Thoracic aorta (tissue), 2 donors: ENCODE results near the gene ZNF784. TPM values are rescaled to one million over a fixed set of nuclear protein-coding genes. Genes with fewer than 3 reads are reported as not detected.
"Not testable (repeated sequence)": the region's sequence is repeated elsewhere in the genome, so short reads cannot be mapped to it uniquely, and the experiment has no call there.

Source experiments
- ATAC-seq: fragments of 150-250 bp; one replicate; pipeline ENCODE4 v1.8.0; 2017; ENCODE audit warnings: low read depth; ENCODE audit not compliant: insufficient number of reproducible peaks, low FRiP score
- DNase-seq: peaks from one replicate; pipeline ENCODE4 v3.0.0-alpha.2; 2020; ENCODE audit warnings: low spot score
- H3K27ac ChIP-seq, 2 donors: fragments of 200-600 bp; sonication (generic); 1 replicate in 1 of 2; 2 replicates in 1 of 2; pipeline ENCODE4 v1.5.1; 2016; ENCODE audit warnings: mild to moderate bottlenecking in 2 of 2, moderate library complexity in 2 of 2
- H3K27me3 ChIP-seq: fragments of 200-600 bp; sonication (generic); replicated peaks from 2 replicates; pipeline ENCODE4 v1.6.0; 2016; ENCODE audit warnings: mild to moderate bottlenecking; ENCODE audit not compliant: insufficient read depth
- H3K36me3 ChIP-seq: fragments of 200-600 bp; sonication (generic); one replicate; pipeline ENCODE4 v1.5.1; 2016
- H3K4me1 ChIP-seq, 2 donors: fragments of 200-600 bp; sonication (generic); 1 replicate in 1 of 2; 2 replicates in 1 of 2; pipeline versions ENCODE4 v1.5.1 to v1.6.0; 2016; ENCODE audit warnings: low read depth in 2 of 2, mild to moderate bottlenecking in 1 of 2; ENCODE audit not compliant: control insufficient read depth in 1 of 2
- H3K4me3 ChIP-seq: fragments of 200-600 bp; sonication (generic); 2 replicates; pipeline ENCODE4 v1.5.1; 2016; ENCODE audit warnings: mild to moderate bottlenecking
- H3K9me3 ChIP-seq: fragments of 200-600 bp; sonication (generic); 2 replicates; pipeline ENCODE4 v1.5.1; 2016
- total RNA-seq, 2 donors: library from RNA; depleted of rRNA; stranded (reverse); fragments of >200 nt; gene quantifications; one replicate each; pipeline versions ENCODE4 v1.1.0 to v1.2.3, GENCODE V29; 2016
- TF ChIP-seq, protein P1 (sequence below): fragments of 200-600 bp; sonication (generic); IDR thresholded peaks from one replicate; pipeline ENCODE4 v1.5.1; 2019; ENCODE audit warnings: antibody characterized with exemption

Gene ZNF784
- total RNA-seq, 2 donors from 2014 or later: 8.5 to 13.0 TPM

DNA sequence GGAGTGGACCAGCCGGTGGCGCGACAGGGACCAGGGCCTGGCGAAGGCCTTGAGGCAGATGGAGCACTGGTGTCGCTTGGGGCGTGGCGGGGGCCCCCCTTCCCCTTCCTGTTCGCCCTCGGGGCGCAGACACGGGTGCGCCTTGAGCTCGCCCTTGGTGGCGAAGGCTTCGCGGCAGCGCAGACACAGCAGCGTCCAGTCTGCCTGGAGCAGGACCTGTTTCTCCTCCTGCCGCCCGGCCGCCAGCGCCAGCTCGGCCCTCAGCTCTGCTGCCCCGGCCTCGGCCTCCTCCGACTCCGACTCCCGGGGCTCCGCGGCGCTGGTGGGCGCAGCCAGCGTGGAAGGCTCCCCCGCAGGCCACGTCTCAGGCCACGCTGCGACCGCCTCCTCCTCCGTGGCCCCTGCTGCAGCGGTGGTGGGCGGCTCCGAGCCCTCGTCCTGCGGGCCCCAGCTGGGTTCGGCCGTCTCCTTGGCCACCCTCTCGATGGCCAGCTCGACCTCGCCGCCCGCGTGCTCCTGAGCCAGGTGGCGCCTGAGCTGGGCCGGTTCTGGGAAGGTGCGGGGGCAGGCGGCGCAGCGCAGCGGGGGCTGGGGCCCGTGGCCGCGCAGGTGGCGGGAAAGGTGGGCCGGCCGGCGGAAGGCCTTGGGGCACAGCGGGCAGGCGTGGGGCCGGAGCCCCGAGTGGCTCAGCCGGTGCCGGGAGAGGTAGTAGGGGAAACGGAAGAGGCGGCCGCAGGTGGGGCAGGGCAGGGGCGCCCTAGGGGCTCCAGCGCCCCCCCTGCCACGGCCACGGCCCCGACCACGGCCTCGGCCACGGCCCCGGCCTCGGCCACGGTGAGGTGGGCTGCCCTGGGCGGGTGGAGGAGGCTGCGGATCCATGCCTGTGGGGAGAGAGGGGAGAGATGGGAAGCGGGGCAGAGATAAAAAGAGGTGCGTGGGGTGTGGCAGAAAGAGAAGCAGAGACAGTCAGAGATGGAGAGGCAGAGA, 45.3 kb downstream of the ZNF784 start:
- peaks cover 18% of the 10 kb centered on the region for H3K36me3 ChIP-seq
- ATAC-seq (no peak), DNase-seq (no peak)
- TF ChIP-seq, protein P1, sequence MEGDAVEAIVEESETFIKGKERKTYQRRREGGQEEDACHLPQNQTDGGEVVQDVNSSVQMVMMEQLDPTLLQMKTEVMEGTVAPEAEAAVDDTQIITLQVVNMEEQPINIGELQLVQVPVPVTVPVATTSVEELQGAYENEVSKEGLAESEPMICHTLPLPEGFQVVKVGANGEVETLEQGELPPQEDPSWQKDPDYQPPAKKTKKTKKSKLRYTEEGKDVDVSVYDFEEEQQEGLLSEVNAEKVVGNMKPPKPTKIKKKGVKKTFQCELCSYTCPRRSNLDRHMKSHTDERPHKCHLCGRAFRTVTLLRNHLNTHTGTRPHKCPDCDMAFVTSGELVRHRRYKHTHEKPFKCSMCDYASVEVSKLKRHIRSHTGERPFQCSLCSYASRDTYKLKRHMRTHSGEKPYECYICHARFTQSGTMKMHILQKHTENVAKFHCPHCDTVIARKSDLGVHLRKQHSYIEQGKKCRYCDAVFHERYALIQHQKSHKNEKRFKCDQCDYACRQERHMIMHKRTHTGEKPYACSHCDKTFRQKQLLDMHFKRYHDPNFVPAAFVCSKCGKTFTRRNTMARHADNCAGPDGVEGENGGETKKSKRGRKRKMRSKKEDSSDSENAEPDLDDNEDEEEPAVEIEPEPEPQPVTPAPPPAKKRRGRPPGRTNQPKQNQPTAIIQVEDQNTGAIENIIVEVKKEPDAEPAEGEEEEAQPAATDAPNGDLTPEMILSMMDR: no peak
- H3K27ac ChIP-seq: peak overlapping the region in 1 of 2 donors; percentile 86
- peak overlapping the region; percentile 99 for H3K4me3 ChIP-seq
- H3K4me1 ChIP-seq: peaks cover 3 to 20% of the 10 kb centered on the region in 2 donors
- H3K27me3 ChIP-seq: no peaks in the 10 kb centered on the region
- no peaks in the 10 kb centered on the region for H3K9me3 ChIP-seq

DNA sequence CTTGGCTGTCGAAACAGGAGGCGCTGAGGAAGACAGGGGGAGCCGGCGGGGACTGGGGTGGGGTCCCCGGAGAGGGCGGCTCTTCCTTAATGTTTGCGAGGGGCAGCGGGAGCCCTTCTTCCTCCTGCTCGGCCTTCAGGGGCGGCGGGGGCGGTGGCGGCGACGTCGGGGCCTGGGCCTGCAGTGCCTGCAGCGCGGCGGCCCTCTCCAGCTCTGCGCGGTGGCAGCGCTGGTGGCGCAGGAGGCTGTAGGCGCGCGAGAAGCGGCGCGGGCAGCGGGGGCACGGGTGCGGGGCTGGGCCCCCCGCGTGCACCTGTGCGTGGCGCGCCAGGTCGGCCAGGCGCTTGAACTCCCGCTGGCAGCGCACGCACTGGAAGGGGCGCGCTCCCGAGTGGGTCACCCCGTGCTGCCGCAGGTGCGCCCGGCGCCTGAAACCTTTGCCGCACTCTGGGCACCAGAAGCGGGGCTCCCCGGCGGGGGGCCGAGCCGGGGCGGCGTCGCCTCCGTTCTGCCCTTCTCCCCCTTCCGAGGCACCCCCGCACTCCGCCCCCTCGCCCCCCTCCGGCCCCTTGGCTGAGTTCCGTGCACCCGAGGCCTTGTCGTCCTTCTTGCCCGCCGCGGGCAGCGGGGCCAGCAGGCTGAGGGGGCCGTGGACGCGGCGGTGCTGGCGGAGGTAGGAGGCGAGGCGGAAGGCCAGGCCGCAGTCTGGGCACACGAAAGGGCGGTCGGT, 46.2 kb downstream of the ZNF784 start:
- TF ChIP-seq, protein P1: no peak

DNA sequence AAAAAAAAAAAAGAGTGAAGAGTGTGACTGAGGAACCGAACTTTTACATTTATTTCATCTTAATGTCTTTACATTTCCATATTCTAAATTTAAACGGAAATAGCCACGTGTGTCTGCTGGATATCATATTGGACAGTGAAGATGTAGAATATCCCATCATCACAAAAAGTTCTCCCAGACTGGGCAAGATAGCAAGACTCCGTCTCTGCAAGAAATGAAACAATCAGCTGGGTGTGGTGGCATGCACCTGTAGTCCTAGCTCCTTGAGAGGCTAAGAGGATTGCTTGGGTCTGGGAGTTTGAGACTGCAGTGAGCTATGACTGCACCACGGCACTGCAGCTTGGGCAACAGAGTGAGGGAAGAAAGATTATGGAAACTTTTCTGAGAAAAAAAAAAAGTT, 47.6 kb downstream of the ZNF784 start:
- peaks cover 3 to 18% of the 10 kb centered on the region in 2 donors for H3K4me1 ChIP-seq
- no peak for DNase-seq
- no peak for ATAC-seq
- no peaks in the 10 kb centered on the region for H3K27me3 ChIP-seq
- H3K36me3 ChIP-seq: peaks cover 18% of the 10 kb centered on the region
- H3K27ac ChIP-seq: no peak overlapping the region
- no peaks in the 10 kb centered on the region for H3K9me3 ChIP-seq
- no peak overlapping the region for H3K4me3 ChIP-seq
- TF ChIP-seq, protein P1: no peak

More for the DNA sequence above, 46.2 kb downstream of the ZNF784 start:
- Histone ChIP-seq H3K27me3 (no peaks in the 10 kb centered on the region), H3K4me3 (no peak overlapping the region), H3K4me1 (peaks cover 3 to 20% of the 10 kb centered on the region in 2 donors), H3K27ac (no peak overlapping the region), H3K9me3 (no peaks in the 10 kb centered on the region), H3K36me3 (peaks cover 18% of the 10 kb centered on the region)
- ATAC-seq (no peak), DNase-seq (no peak)

DNA sequence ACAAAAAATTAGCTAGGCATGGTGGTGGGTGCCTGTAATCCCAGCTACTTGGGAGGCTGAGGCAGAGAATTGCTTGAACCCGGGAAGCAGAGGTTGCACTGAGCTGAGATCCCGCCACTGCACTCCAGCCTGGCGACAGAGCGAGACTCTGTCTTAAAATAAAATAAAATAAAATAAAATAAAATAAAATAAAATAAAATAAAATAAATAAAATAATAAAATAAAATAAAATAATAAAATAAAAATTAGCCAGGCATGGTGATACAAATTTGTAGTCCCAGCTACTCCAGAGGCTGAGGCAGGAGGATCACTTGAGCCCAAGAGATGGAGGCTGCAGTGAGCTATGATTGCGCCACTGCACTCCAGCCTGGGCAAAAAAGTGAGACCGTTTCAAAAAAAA, 50.4 kb downstream of the ZNF784 start:
- H3K4me3 ChIP-seq, H3K27ac ChIP-seq, ATAC-seq, H3K4me1 ChIP-seq, H3K9me3 ChIP-seq, H3K27me3 ChIP-seq, DNase-seq: not testable (repeated sequence)
- peaks cover 17% of the 10 kb centered on the region for H3K36me3 ChIP-seq

Other genes starting within 250 kb of the ZNF784 start
- gene TMEM190, start 247.7 kb downstream of the ZNF784 start, total RNA-seq: not detected
- 1 to 10 TPM in 1 of 2 donors, not detected in 1; 4.2 TPM for gene TMEM238, start 240.3 kb downstream of the ZNF784 start, total RNA-seq
- 100 to 1,000 TPM; 175 to 274 TPM for gene RPL28, start 238.6 kb downstream of the ZNF784 start, total RNA-seq
- gene UBE2S, start 216.8 kb downstream of the ZNF784 start, total RNA-seq: 10 to 100 TPM; 16.3 to 17.9 TPM
- not detected for gene SHISA7, start 181.3 kb downstream of the ZNF784 start, total RNA-seq
- gene ISOC2, start 162.9 kb downstream of the ZNF784 start, total RNA-seq: 10 to 100 TPM; 18.8 to 27.4 TPM
- gene C19orf85, start 159.8 kb downstream of the ZNF784 start, total RNA-seq: not detected
- gene ZNF628, start 147.9 kb downstream of the ZNF784 start, total RNA-seq: 1 to 10 TPM; 3.5 to 7.2 TPM
- 1 to 10 TPM; 3.4 to 3.8 TPM for gene NAT14, start 139.4 kb downstream of the ZNF784 start, total RNA-seq
- 10 to 100 TPM in 1 of 2 donors, 1 to 10 TPM in 1; 4.3 to 58.3 TPM for gene SSC5D, start 136.1 kb downstream of the ZNF784 start, total RNA-seq
- not detected for gene SBK2, start 87.4 kb downstream of the ZNF784 start, total RNA-seq
- gene SBK3, start 79.0 kb downstream of the ZNF784 start, total RNA-seq: not detected
- gene ZNF579, start 43.7 kb downstream of the ZNF784 start, total RNA-seq: 1 to 10 TPM; 2.4 to 3.9 TPM
- gene FIZ1, start 25.0 kb downstream of the ZNF784 start, total RNA-seq: 10 to 100 TPM in 1 of 2 donors, 1 to 10 TPM in 1; 9.5 to 17.3 TPM
- 10 to 100 TPM; 21.7 to 26.4 TPM for gene ZNF524, start 24.3 kb downstream of the ZNF784 start, total RNA-seq
- 10 to 100 TPM; 11.9 to 14.5 TPM for gene ZNF865, start 18.9 kb downstream of the ZNF784 start, total RNA-seq
- gene ZNF580, start 16.4 kb upstream of the ZNF784 start, total RNA-seq: 10 to 100 TPM; 46.0 to 65.5 TPM
- 10 to 100 TPM in 1 of 2 donors, 1 to 10 TPM in 1; 6.7 to 23.8 TPM for gene ZNF581, start 19.1 kb upstream of the ZNF784 start, total RNA-seq
- gene CCDC106, start 23.6 kb upstream of the ZNF784 start, total RNA-seq: 10 to 100 TPM; 10.5 to 14.8 TPM
- 100 to 1,000 TPM in 1 of 2 donors, 10 to 100 TPM in 1; 77.3 to 106 TPM for gene U2AF2, start 30.5 kb upstream of the ZNF784 start, total RNA-seq
- 10 to 100 TPM; 91.3 to 93.5 TPM for gene EPN1, start 50.7 kb upstream of the ZNF784 start, total RNA-seq
- not detected for gene NLRP9, start 113.8 kb upstream of the ZNF784 start, total RNA-seq
- not detected for gene RFPL4A, start 134.5 kb upstream of the ZNF784 start, total RNA-seq
- gene RFPL4AL1, start 144.6 kb upstream of the ZNF784 start, total RNA-seq: not detected
- not detected for gene NLRP11, start 207.4 kb upstream of the ZNF784 start, total RNA-seq
- not detected for gene NLRP4, start 212.0 kb upstream of the ZNF784 start, total RNA-seq